Endothelial cell of umbilical vein (primary cell): ENCODE data around the gene CRELD1. TPM values are rescaled to one million over a fixed set of nuclear protein-coding genes. Genes with fewer than 3 reads are reported as not detected.

Experiments
- BruUV-seq: library from RNA; stranded (reverse); fragments of 400-500 nt; replicated peaks from 2 replicates; lab custom pipeline; 2021; lab: Mats Ljungman, UMichigan
- CTCF ChIA-PET: fragments of 300-600, 350-600 bp; sonication (Branson Sonifier 250); formaldehyde crosslinking; loops from one replicate; lab custom pipeline; 2021; ENCODE audit warnings: antibody characterized with exemption, inconsistent platforms; lab: Charles Lee
- POLR2A ChIA-PET: fragments of 300-600, 350-600 bp; sonication (Branson Sonifier 250); formaldehyde crosslinking; loops from one replicate; lab custom pipeline; 2021; ENCODE audit warnings: antibody characterized with exemption, inconsistent platforms; lab: Charles Lee
- DNase-seq: peaks from one replicate; pipeline ENCODE4 v3.0.0-alpha.2; 2011; ENCODE audit warnings: low read depth, low spot score
- FAIRE-seq: peaks from 2 replicates; lab custom pipeline; 2011; peaks lifted over from hg19 to GRCh38; lab: Jason Lieb, UNC
- H2AFZ ChIP-seq: 2 replicates; pipeline ENCODE4 v1.6.0; 2012; ENCODE audit warnings: low read depth, low read length, control low read depth, inconsistent platforms
- H3K27ac ChIP-seq: 2 replicates; pipeline ENCODE4 v1.5.1; 2011; ENCODE audit warnings: low read depth, mild to moderate bottlenecking, control low read depth, low read length, moderate library complexity; ENCODE audit not compliant: insufficient read depth
- H3K27me3 ChIP-seq, 2 experiments: 2 replicates each; pipeline versions ENCODE4 v1.6.0 to v1.6.1; 2011; ENCODE audit warnings: low read length in 2 of 2, mixed read lengths in 1 of 2; ENCODE audit not compliant: control insufficient read depth in 2 of 2, insufficient read depth in 2 of 2
- H3K36me3 ChIP-seq, 2 experiments: 2 replicates in 1 of 2; 3 replicates in 1 of 2; pipeline ENCODE4 v1.5.1; 2011; ENCODE audit warnings: low read length in 2 of 2, mild to moderate bottlenecking in 1 of 2, moderate library complexity in 1 of 2; ENCODE audit not compliant: control insufficient read depth in 2 of 2, insufficient read depth in 2 of 2; ENCODE audit errors: extremely low read depth in 1 of 2
- H3K4me1 ChIP-seq: 3 replicates; pipeline ENCODE4 v1.5.1; 2011; ENCODE audit warnings: mild to moderate bottlenecking, low read length; ENCODE audit not compliant: control insufficient read depth, insufficient read depth; ENCODE audit errors: extremely low read depth
- H3K4me2 ChIP-seq: 2 replicates; pipeline ENCODE4 v1.6.1; 2011; ENCODE audit warnings: low read length, control low read depth, mixed read lengths; ENCODE audit not compliant: insufficient read depth
- H3K4me3 ChIP-seq, 3 experiments: fragments of 200-600 bp in 1 of 3; sonication (generic), shearing (Covaris generic) in 1 of 3; replicated peaks in 1 of 3; 2 replicates each; pipeline ENCODE4 v1.5.1; 2011 to 2016; ENCODE audit warnings: control low read depth in 3 of 3, low read length in 3 of 3, mild to moderate bottlenecking in 2 of 3, inconsistent platforms in 1 of 3, low read depth in 1 of 3, moderate library complexity in 1 of 3; ENCODE audit not compliant: insufficient read depth in 1 of 3
- H3K79me2 ChIP-seq: 2 replicates; pipeline ENCODE4 v1.6.0; 2012; ENCODE audit warnings: low read length, inconsistent platforms; ENCODE audit not compliant: control insufficient read depth, insufficient read depth
- H3K9ac ChIP-seq: replicated peaks from 2 replicates; pipeline ENCODE3; 2011; ENCODE audit warnings: low read length, control low read depth; ENCODE audit not compliant: insufficient read depth; ENCODE audit errors: extremely low read depth
- H3K9me1 ChIP-seq: replicated peaks from 3 replicates; pipeline ENCODE4 v1.6.0; 2011; ENCODE audit warnings: mild to moderate bottlenecking, low read length; ENCODE audit not compliant: control insufficient read depth, insufficient read depth; ENCODE audit errors: extremely low read depth
- H3K9me3 ChIP-seq: replicated peaks from 2 replicates; pipeline ENCODE4 v1.5.1; 2012; ENCODE audit warnings: low read length, inconsistent platforms; ENCODE audit not compliant: control insufficient read depth, insufficient read depth
- H4K20me1 ChIP-seq: replicated peaks from 2 replicates; pipeline ENCODE3; 2011; ENCODE audit warnings: mild to moderate bottlenecking, low read length; ENCODE audit not compliant: control insufficient read depth, insufficient read depth; ENCODE audit errors: extremely low read depth
- EZH2 ChIP-seq: IDR thresholded peaks from 2 replicates; pipeline ENCODE4 v1.6.1; 2012; ENCODE audit warnings: borderline replicate concordance, low read depth, mild to moderate bottlenecking, moderate library complexity, low read length, inconsistent platforms; ENCODE audit not compliant: severe bottlenecking
- FOS ChIP-seq: IDR thresholded peaks from 2 replicates; pipeline ENCODE4 v1.6.1; 2011; ENCODE audit warnings: mild to moderate bottlenecking, low read length, moderate library complexity, borderline replicate concordance; ENCODE audit not compliant: insufficient read depth
- GATA2 ChIP-seq: IDR thresholded peaks from 2 replicates; pipeline ENCODE4 v1.7.0; 2011; ENCODE audit warnings: low read depth, mild to moderate bottlenecking, moderate library complexity, mixed read lengths, low read length; ENCODE audit not compliant: insufficient read length, insufficient read depth
- JUN ChIP-seq: IDR thresholded peaks from 2 replicates; pipeline ENCODE4 v1.6.1; 2011; ENCODE audit warnings: borderline replicate concordance, low read depth; ENCODE audit not compliant: insufficient read length, insufficient read depth
- MYC ChIP-seq: IDR thresholded peaks from one replicate; pipeline ENCODE4 v1.6.1; 2011; ENCODE audit warnings: mild to moderate bottlenecking, low read depth, low read length
- POLR2A ChIP-seq: IDR thresholded peaks from 2 replicates; pipeline ENCODE4 v1.6.1; 2012; ENCODE audit warnings: low read depth, mild to moderate bottlenecking, control low read depth, low read length
- POLR2AphosphoS5 ChIP-seq: IDR thresholded peaks from 2 replicates; pipeline ENCODE4 v1.6.1; 2012; ENCODE audit warnings: low read depth, mild to moderate bottlenecking, control low read depth, low read length, moderate library complexity; ENCODE audit not compliant: insufficient read depth
- dilution Hi-C: fragments of 300-500 bp; cut with MboI; formaldehyde crosslinking; loops from one replicate; pipeline ENCODE4 v1.15.0; 2019; ENCODE audit warnings: low sequenced_read_pairs; ENCODE audit not compliant: extremely low pct_ligation_motif_present
- intact Hi-C: fragments of 100-400 bp; cut with micrococcal nuclease; formaldehyde crosslinking; loops from one replicate; pipeline ENCODE4 v1.10.0; 2022
- polyA plus RNA-seq, 4 experiments: library from polyadenylated mRNA; depleted of rRNA in 3 of 4; stranded (reverse) in 3 of 4; unstranded in 1 of 4; fragments of >200 nt; gene quantifications; 2 replicates each; pipeline versions ENCODE4 v1.2.1 to v1.2.3, GENCODE V29; 2011 to 2012; ENCODE audit warnings: missing spikeins in 1 of 4
- total RNA-seq: library from RNA; stranded (reverse); gene quantifications from 2 replicates; pipeline ENCODE4 v1.2.3, GENCODE V29; 2021
- TF ChIP-seq, protein P1 (sequence below): IDR thresholded peaks from 2 replicates; pipeline ENCODE4 v1.6.1; 2011; ENCODE audit not compliant: insufficient read depth, insufficient read length
- TF ChIP-seq, protein P2 (sequence below), 2 donors: IDR thresholded peaks; 1 replicate in 1 of 2; 2 replicates in 1 of 2; pipeline ENCODE4 v1.5.1; 2011; ENCODE audit warnings: low read length in 2 of 2, mild to moderate bottlenecking in 2 of 2, moderate library complexity in 2 of 2, control low read depth in 1 of 2, inconsistent platforms in 1 of 2, low read depth in 1 of 2; ENCODE audit not compliant: insufficient read depth in 1 of 2; ENCODE audit errors: extremely low read depth in 1 of 2

CRELD1 gene
- total and polyA plus RNA-seq, 2 donors (not counting 3 experiments of a cell fraction or from before 2014, with no cell fraction given), result 21.6 to 43.9 TPM

DNA sequence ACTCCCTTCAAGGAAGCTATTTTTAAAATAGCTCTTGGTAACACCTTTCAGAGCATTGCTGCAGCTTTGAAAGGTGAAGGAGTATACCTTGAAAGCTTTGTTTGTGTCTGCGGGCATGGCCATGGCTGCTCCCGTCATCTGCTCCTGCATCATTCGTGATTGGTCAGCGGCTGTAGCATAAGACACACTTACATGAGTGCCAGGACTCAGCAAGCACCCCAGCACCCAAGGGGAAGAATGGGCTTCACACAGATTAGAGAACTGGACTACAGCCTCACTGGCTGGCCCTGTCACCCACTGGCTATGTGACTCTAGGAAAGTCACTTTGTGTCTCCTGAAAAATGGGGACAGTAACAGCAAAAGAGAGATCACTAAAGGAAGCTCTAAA lies 36.0 kb downstream of the CRELD1 start:
- ChIA-PET CTCF (no interaction called here), POLR2A (no interaction called here)
- peaks cover 18% of the 10 kb centered on the region in 2 experiments for H3K36me3 ChIP-seq
- H3K27ac ChIP-seq, result no peak overlapping the region
- no peak overlapping the region for H2AFZ ChIP-seq
- intact Hi-C loops (no loop called here), dilution Hi-C loops (no loop called here)
- no peak overlapping the region for H3K4me3 ChIP-seq
- H3K9ac ChIP-seq, result no peak overlapping the region
- H3K4me1 ChIP-seq, result peaks cover 16% of the 10 kb centered on the region
- DNase-seq (no peak), FAIRE-seq (no peak)
- H3K9me3 ChIP-seq, result no peaks in the 10 kb centered on the region
- no peaks in the 10 kb centered on the region for H3K27me3 ChIP-seq
- no TSS peak for BruUV-seq
- H3K4me2 ChIP-seq, result no peak overlapping the region
- TF ChIP-seq GATA2 (no peak), EZH2 (no peak), FOS (no peak), JUN (no peak), POLR2A (no peak), MYC (no peak), POLR2AphosphoS5 (no peak)
- TF ChIP-seq, protein P1, sequence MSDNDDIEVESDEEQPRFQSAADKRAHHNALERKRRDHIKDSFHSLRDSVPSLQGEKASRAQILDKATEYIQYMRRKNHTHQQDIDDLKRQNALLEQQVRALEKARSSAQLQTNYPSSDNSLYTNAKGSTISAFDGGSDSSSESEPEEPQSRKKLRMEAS, result no peak
- TF ChIP-seq, protein P2, sequence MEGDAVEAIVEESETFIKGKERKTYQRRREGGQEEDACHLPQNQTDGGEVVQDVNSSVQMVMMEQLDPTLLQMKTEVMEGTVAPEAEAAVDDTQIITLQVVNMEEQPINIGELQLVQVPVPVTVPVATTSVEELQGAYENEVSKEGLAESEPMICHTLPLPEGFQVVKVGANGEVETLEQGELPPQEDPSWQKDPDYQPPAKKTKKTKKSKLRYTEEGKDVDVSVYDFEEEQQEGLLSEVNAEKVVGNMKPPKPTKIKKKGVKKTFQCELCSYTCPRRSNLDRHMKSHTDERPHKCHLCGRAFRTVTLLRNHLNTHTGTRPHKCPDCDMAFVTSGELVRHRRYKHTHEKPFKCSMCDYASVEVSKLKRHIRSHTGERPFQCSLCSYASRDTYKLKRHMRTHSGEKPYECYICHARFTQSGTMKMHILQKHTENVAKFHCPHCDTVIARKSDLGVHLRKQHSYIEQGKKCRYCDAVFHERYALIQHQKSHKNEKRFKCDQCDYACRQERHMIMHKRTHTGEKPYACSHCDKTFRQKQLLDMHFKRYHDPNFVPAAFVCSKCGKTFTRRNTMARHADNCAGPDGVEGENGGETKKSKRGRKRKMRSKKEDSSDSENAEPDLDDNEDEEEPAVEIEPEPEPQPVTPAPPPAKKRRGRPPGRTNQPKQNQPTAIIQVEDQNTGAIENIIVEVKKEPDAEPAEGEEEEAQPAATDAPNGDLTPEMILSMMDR (IDR thresholded peaks at IDR 0.05; ENCODE audit: extremely low read depth in 1 of 2, insufficient read depth in 1 of 2, low read depth in 1 of 2, low read length in 2 of 2), result no peak
- H3K79me2 ChIP-seq, result no peaks in the 10 kb centered on the region
- H3K9me1 ChIP-seq, result no peaks in the 10 kb centered on the region
- no peaks in the 10 kb centered on the region for H4K20me1 ChIP-seq
